Activated CD4-positive, CD25-positive, alpha-beta regulatory T cell treated with anti-CD3 and anti-CD28 coated beads, Interleukin-2, amount 50 U/mL, for 72 hours (primary cell): ENCODE results near the gene SMCO2.
"Not testable (repeated sequence)": the region's sequence is repeated elsewhere in the genome, so short reads cannot be mapped to it uniquely, and the experiment has no call there.

Source experiments
- DNase-seq: peaks from one replicate; pipeline ENCODE4 v3.0.0; 2021

The SMCO2 gene

DNA sequence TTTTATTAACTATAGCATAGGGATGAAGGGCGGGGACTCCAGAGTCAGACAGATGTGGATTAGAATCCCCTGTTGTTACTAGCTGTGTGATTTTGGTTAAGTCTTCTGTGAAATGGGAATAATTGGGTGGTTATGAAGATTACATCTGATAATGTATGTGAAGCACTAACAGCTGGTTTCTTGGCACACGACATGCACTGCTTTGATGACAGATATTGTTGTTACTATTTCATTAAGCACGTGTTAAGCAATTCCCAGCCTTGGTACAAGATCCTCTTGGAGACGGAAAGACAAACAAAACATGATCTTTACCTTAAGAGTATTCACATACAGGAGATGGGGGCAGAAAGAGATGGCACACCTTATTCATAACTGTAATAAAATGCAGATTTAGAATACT is 85.4 kb downstream of the SMCO2 start:
- no peak for DNase-seq

DNA sequence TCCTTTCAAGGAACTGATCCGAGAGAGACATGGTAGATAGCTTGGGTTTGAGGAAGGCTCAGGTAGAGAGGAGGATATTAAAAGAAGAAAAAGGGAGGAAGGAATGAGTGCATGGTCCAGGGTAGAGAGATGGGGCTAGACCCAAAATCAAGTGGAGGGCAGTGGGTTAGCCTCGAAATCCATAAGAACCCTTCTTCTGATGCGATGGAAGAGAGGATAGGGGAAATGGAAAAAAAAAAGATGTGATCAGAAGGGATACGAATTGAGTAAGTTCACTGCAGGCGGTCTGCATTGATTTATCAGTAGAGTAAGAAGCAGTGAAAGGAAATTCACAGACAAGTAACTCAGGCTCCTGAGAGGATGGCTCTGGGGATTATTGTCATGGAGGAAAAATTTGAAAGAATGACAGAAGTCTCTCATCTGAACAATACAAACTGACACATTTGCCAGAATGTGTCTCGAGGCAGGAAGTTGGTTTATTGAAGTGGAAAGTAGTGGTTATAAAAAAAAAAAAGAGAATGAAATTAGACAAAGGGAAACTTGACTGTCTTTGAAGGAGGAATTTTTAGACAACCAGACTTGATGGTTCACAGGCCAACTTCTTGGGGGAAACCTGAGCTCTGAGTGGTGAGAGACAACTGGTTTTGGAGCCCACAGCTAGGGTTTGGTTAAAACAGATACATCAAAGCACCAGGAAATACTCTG is 87.7 kb downstream of the SMCO2 start:
- no peak for DNase-seq

DNA sequence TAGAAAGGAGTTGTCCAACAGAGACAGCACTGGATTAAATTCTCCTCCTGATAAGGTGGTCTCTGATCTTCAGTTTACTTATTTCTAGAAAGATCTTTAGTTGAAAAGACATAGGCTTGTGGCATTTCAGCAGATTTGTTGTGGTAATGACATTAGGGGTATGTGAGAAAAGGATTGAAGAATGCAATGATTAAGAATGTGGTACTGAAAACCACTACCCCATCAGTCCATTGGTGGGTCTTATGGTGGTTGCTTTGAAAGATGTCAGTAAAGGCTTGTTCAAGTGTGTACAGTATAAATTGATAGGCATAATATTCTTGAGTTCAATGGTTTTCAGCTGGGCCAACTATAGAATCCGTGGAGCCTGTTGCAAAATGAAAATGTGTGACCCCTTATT is 88.2 kb downstream of the SMCO2 start:
- DNase-seq = no peak

DNA sequence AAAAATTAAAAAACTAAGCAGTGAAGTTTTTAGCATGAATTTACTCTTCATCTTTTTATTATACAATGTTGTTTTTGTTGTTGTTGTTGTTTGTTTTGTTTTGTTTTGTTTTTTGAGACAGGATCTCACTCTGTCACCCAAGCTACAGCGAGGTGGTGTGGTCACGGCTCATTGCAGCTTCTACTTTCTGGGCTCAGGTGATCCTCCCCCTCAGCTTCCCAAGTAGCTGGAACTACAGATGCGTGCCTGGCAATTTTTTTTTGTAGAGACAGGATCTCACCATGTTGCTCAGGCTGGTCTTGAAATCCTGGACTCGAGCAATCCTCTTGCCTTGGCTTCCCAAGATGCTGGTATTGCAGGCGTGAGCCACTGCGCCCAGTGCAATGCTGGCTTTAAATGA is 88.8 kb downstream of the SMCO2 start:
- no peak for DNase-seq

DNA sequence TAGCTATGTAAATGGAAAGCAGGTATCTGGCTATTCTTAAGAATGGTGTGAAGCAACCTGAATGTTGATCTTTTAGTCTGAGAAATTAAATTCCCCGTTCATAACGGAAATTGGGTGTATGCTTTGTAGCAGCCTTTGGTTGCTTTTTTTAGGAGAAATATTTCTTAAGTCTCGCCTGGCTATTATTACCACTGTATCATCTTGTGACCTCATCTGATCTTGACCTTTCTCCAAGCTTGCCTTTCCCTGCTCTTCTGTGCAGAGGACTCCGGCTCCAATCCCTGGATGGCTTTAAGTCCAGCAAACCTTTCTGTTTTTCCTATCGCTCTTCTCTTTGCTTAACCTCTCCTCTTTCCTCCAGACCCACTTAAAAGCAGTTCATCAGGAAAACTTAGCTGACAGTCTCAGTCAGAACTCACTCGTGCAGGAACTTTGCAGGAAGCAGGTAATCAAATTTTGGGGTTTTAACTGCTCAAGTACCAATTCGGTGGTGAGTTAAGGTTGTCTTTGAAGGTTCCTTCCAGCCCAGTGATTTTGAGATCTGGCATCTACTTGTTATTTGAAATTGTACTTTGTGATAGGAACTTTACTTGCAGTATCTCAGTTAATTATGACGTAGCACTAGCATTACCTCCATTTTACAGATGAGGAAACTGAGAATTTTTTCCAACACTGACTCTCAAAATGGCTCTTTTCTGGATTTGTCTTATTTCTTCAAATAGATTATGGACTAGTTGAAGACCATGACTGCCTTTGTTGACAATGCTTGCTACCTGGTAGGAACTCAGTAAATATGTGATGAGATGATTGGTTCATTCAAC is 91.5 kb downstream of the SMCO2 start:
- no peak for DNase-seq

DNA sequence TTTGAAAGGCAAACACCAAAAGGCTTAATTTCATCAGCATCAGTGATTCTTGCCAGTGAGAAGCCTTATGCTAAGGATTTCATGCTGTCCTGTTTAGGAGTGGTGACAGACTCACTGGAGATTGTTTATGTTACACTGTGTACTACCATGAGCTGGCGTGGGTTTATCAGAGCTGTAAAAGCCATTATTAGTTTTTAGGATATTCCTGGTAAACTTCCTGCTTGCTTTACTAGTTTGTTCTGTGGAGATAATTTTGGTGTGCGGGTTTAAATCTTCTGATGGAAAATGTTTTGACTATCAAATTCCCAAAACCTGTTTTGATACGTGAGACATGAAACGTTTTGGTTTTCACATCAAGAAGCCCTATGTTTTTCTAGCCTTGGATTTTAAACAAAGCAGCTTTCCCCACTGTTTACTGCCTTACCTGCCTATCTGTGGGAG is 92.7 kb downstream of the SMCO2 start:
- DNase-seq = no peak

DNA sequence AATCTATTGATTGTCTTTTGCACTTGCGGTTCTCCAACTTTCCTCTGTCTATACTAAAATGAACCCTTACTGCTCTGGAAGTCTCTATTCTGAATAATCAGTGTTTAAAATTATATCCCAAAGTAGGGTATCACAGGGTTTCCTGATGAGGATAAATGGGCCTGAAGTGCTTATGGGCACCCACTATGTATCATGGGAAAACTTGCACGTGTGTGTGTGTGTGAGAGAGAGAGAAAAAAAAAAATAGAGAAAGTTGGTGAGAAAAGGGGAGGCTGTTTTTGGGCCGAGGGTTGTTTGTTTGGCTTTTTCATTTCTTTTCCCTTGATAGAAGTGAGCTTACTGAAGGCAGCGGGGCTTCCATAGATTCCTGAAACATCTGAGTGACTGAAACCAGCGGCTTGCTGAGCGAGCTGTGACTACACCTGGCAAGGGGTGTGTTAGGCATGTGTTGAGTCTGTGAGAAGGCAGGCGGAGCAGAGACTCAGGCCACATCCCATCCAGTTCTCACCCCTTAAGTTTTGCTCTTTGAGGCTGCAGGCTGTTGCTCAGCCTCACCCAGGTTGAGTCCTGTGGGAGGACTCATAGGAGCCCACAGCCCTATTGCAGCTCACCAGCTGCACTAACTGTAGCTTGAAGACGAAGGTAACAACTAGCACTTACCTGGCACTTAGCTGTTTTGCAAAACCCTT is 94.6 kb downstream of the SMCO2 start:
- no peak for DNase-seq

- DNase-seq = no peak
These were observed 96.1 kb downstream of the SMCO2 start for GRCh38 chr12:27542628-27543027.

GRCh38 chr12:27544858-27545257 is 98.3 kb downstream of the SMCO2 start:
- not testable (repeated sequence) for DNase-seq

GRCh38 chr12:27545665-27546064 is 99.1 kb downstream of the SMCO2 start:
- no peak for DNase-seq

GRCh38 chr12:27547592-27547991 is 101.1 kb downstream of the SMCO2 start:
- DNase-seq = no peak

DNA sequence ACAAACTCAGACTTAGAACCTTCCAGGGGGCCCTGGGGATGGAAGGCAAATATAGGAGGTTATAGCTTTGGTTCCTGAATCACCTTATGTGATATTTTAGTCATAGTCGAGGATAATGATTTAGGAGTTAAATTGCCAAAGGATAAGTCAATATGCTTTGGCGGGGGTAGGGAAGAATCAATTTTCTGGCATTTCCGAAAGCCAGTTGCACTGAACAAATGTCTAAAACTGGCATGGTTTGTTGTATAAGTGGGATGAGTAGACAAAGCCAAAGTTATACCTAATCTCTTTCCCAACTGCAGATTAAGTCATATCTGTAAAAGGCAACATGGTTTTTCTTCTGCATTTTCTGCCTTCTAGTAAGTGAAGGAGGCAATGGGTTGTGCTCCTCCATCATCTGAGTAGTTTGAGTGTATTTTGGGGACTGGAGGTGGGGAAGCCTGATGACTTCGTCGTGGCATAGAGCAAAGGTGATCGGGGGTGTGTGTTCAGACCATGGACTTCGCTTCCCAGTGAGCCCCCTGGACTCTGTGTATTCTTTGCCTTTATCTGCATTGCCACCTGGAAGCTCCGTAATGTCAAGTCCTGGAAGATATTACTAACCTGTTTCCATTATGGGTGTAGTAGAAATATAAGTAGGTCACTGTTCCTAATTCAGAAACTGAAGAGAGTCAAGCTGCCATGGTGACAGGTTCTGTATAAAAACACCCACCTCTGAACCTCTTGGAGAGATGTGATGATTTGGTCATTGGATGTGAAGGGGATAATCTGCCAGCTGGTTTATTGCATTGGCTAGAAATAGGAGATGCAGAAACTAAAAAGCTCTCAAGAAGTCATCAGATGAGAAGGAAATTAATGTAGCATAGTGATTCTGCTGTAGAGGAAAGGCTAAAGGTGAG is 102.0 kb downstream of the SMCO2 start:
- DNase-seq = no peak

- DNase-seq = no peak
These were observed 102.8 kb downstream of the SMCO2 start for GRCh38 chr12:27549236-27549800.

- no peak for DNase-seq
These were observed 103.5 kb downstream of the SMCO2 start for GRCh38 chr12:27549801-27550652.

- DNase-seq = no peak
These were observed 104.1 kb downstream of the SMCO2 start for GRCh38 chr12:27550653-27550975.

- DNase-seq = no peak
These were observed 104.8 kb downstream of the SMCO2 start for GRCh38 chr12:27551172-27551840.
